Activated gamma-delta T cell treated with anti-CD3 and anti-CD28 coated beads, Interleukin-2, amount 50 U/mL, for 16 hours (primary cell): Measurements from ENCODE around the gene PDZD4.

ENCODE experiments used
- DNase-seq: peaks from one replicate; pipeline ENCODE4 v3.0.0-alpha.2; 2020; ENCODE audit warnings: low read depth

The PDZD4 gene

GRCh38 chrX:153770601-153771414 lies 59.5 kb downstream of the PDZD4 start:
- DNase-seq: no peak

- no peak for DNase-seq
These were observed 60.3 kb downstream of the PDZD4 start for GRCh38 chrX:153769865-153770600.

- DNase-seq: no peak
These were observed 61.0 kb downstream of the PDZD4 start for GRCh38 chrX:153769158-153769864.

GRCh38 chrX:153768311-153769157 lies 61.8 kb downstream of the PDZD4 start:
- no peak for DNase-seq

GRCh38 chrX:153767674-153768055 lies 62.7 kb downstream of the PDZD4 start:
- no peak for DNase-seq

- no peak for DNase-seq
These were observed 63.3 kb downstream of the PDZD4 start for GRCh38 chrX:153766871-153767673.

GRCh38 chrX:153766098-153766817 lies 64.1 kb downstream of the PDZD4 start:
- DNase-seq: no peak

- no peak for DNase-seq
These were observed 64.9 kb downstream of the PDZD4 start for GRCh38 chrX:153765138-153766079.

- DNase-seq: no peak
These were observed 65.6 kb downstream of the PDZD4 start for GRCh38 chrX:153764786-153765137.

- peak; percentile 62 for DNase-seq
These were observed 66.2 kb downstream of the PDZD4 start, which contains the start of gene PLXNB3 for GRCh38 chrX:153763989-153764755. Gene PLXNB3 (plus strand): TSS chrX:153764249. CDS start chrX:153765536, 1,287 bp downstream.

- DNase-seq: no peak
These were observed 66.9 kb downstream of the PDZD4 start for GRCh38 chrX:153763298-153763932.

GRCh38 chrX:153762626-153763173 lies 67.6 kb downstream of the PDZD4 start:
- no peak for DNase-seq

- no peak for DNase-seq
These were observed 68.5 kb downstream of the PDZD4 start for GRCh38 chrX:153761863-153762262.

GRCh38 chrX:153755136-153755535 lies 75.2 kb downstream of the PDZD4 start:
- no peak for DNase-seq
